Measurements from ENCODE around the gene GPR6.

GPR6 gene, protein sequence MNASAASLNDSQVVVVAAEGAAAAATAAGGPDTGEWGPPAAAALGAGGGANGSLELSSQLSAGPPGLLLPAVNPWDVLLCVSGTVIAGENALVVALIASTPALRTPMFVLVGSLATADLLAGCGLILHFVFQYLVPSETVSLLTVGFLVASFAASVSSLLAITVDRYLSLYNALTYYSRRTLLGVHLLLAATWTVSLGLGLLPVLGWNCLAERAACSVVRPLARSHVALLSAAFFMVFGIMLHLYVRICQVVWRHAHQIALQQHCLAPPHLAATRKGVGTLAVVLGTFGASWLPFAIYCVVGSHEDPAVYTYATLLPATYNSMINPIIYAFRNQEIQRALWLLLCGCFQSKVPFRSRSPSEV

DNA sequence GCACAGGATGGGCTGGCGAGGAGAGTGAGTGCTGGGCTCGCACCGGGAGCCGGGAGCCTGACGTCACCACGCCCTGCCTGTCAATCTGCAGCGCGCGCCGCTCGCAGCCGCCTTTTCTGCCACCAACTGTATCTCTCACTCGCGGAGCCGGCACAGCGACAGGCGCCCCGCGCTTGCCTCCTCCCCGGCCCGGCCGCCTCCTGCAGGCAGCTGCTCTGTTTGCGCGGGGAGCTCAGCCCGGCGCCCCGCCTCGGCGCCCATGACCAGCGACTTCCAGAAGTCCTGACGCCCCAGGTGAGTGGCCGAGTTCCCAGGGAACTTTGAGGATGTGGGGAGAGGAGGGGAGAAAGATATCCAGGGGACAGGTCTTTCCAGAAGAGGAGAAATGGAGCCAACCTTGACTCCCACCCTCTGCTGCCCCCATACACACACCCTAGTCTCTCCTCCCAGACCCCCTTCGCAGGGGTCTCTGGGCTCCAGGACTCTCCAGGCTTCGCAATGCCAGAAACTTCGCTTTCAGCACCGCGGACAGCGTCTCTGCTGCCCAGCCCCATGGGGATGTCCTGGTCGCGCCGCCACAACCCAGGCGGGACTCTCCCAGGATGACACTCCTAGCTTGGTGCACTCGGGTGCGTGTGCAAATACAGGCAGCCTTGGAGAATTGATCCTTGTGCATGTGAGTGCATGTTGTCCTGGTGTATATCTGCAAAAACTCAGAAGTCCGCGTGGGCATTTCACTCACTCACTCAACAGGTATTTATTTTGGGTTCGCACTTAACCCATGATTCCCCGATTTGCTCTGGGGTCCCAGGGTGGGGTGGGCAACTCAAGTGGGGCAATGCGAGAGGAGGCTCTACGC lies at the start of gene GPR6:
GPR6 (plus strand) TSS at position 138 of the 859 bp plus-strand sequence. CDS start 802 bp downstream, outside the sequence.
- Mint-ChIP-seq H3K4me3 (no peak within 1 kb of the TSS), H3K4me1 (ENCODE audit: low read depth) (no peaks in the 10 kb centered on the region), H3K36me3 (ENCODE audit: low read depth) (peaks cover 3% of the 10 kb centered on the region), H3K27me3 (peaks cover 79% of the 10 kb centered on the region), H3K9me3 (no peaks in the 10 kb centered on the region), H3K27ac (no peak within 1 kb of the TSS)

DNA sequence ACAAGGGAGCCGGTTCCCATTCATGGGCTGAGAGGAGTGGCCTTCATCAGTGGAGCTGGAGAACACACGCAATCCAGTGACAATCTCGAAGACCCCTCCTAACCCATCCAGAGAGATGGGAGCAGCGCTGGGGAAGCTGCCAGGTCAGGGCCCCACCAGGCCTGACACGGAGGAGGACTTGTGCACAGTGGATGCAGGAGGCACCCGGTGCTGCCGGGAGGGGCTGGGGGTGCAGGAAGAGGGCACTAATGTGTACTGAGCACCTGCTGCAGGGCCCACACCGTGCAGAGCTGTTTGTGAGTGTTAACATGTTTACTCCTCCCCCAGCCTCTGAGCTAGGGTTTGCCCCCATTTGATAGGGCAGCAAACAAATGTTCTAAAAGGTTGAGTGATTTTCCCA lies 43.8 kb upstream of the GPR6 start:
- H3K27ac Mint-ChIP-seq: no peak overlapping the region
- H3K9me3 Mint-ChIP-seq: peaks cover 3% of the 10 kb centered on the region
- no peak overlapping the region for H3K4me3 Mint-ChIP-seq
- peaks cover 6% of the 10 kb centered on the region for H3K36me3 Mint-ChIP-seq (ENCODE audit: low read depth)
- H3K4me1 Mint-ChIP-seq (ENCODE audit: low read depth): no peaks in the 10 kb centered on the region
- H3K27me3 Mint-ChIP-seq: no peaks in the 10 kb centered on the region

DNA sequence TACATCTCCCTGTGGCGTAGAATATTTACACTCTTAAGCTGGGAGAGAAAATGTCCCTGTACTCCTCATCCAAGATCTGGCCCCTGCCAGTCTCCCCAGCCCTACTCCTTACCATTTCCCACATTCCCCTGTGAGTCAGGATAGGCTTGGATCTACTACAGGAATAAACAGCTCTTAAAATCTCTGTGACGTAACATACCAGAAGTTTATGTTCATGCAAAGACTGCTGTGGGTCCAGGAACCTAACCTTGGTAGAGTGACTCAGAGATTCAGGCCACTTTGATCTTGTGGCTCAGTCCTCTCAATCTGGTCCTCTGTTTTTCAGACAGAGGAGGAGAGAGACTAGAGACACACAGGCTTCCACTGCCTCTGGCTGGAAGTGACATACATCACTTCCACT lies 38.5 kb upstream of the GPR6 start:
- Mint-ChIP-seq H3K36me3 (ENCODE audit: low read depth) (peaks cover 6% of the 10 kb centered on the region), H3K4me3 (no peak overlapping the region), H3K27me3 (peaks cover 10% of the 10 kb centered on the region), H3K9me3 (peaks cover 3% of the 10 kb centered on the region), H3K4me1 (ENCODE audit: low read depth) (no peaks in the 10 kb centered on the region), H3K27ac (no peak overlapping the region)

DNA sequence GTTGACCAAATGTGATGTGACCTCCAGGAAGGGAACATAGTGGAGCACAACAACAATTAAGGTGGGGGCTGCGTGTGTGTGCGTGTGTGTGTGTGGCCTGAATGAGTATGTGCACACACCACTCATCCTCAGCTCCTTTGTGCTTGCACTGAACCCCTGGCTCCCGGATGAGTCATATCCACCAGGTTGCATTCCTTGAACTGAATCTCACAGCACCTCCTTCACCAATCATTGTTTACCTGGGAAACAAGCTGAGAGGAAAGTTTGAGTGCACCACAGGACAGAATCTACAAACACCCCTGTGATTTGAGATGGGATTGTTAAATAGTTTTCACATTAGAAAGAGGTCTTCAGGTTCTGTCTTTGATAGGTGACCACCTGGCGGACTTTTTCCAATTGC lies 33.7 kb upstream of the GPR6 start:
- no peaks in the 10 kb centered on the region for H3K36me3 Mint-ChIP-seq (ENCODE audit: low read depth)
- no peak overlapping the region for H3K27ac Mint-ChIP-seq
- H3K4me1 Mint-ChIP-seq (ENCODE audit: low read depth): no peaks in the 10 kb centered on the region
- H3K27me3 Mint-ChIP-seq: peaks cover 10% of the 10 kb centered on the region
- H3K9me3 Mint-ChIP-seq: no peaks in the 10 kb centered on the region
- H3K4me3 Mint-ChIP-seq: no peak overlapping the region

DNA sequence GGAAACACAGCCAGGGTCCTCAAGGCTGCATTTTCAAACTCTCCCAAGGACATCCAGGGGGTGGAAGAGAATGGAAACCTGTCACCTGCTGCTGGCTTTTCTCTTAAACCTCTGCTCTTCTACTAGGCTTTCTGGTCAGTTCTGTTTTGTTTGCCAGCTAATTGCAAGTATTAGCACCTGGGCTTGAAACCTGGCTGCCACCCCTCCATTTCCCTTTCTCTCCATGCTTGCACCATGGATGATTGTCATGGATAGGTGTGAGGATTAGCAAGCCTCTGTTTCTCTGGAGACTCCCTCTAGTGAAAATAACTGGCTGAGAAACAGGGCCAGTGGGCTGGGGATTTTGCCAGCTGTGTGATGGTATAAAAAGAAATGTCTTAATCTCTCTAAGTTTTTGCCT lies 33.0 kb upstream of the GPR6 start:
- H3K4me1 Mint-ChIP-seq (ENCODE audit: low read depth): no peaks in the 10 kb centered on the region
- H3K27ac Mint-ChIP-seq: no peak overlapping the region
- H3K4me3 Mint-ChIP-seq: no peak overlapping the region
- no peaks in the 10 kb centered on the region for H3K36me3 Mint-ChIP-seq (ENCODE audit: low read depth)
- no peaks in the 10 kb centered on the region for H3K9me3 Mint-ChIP-seq
- peaks cover 10% of the 10 kb centered on the region for H3K27me3 Mint-ChIP-seq

DNA sequence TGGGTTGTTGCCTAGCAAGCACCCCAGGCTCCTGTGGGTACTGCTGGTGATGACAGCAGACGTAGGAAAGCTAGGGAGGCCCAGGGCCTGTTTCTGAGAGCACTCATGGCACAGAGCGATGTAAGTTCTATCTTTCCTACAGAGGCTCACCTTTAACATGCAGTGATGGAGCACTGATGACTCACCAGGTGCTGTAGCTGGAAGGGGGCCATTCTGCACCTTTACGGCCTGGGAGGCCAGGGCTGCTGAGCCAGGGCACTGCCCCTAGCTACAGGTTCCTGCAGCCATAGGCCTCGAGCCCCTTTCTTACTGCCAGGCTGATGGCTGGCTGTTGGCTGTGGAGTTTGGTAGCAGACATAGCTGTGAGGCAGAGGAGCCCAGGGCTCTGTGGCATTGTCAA lies 31.1 kb upstream of the GPR6 start:
- no peaks in the 10 kb centered on the region for H3K9me3 Mint-ChIP-seq
- H3K4me3 Mint-ChIP-seq: no peak overlapping the region
- H3K4me1 Mint-ChIP-seq (ENCODE audit: low read depth): no peaks in the 10 kb centered on the region
- peaks cover 10% of the 10 kb centered on the region for H3K27me3 Mint-ChIP-seq
- no peaks in the 10 kb centered on the region for H3K36me3 Mint-ChIP-seq (ENCODE audit: low read depth)
- no peak overlapping the region for H3K27ac Mint-ChIP-seq

DNA sequence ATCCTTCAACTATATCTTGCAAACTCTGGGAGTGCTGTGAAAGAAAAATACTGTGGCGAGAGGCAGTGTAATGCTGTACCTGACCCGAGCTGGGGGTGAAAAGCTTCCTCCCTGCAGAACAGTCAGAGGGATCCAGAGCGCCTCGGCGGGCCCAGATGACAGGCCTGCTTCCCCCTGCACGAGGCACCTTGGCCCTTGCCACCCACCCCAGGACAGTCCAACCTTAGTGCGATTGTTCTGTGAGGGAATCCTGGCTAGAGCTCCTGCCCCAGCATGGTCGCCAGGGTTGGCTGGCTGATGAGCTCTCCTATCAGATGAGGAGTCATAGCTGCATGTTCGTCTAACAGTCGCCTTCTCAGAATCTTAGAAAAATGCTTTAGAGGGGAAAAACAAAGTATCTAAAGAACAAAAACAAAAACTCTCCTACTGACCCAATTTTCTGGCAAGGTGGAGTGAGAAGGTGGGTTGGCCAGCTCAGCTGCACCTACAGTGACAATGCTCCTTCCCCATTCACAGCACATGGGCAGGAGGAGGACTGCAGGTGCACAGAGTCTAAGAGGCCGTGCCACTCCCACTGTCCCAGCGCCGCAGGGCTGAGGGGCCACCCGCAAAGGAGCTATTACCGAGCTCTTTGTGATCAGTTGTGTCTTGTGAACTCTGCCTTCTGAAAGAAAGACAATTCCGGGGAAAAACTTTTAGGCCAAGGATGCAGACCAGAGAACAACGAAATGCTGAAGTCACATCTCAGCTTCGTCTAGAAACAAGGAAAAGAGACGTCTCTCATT lies 28.6 kb upstream of the GPR6 start:
- Mint-ChIP-seq H3K36me3 (ENCODE audit: low read depth) (no peaks in the 10 kb centered on the region), H3K27me3 (peaks cover 4% of the 10 kb centered on the region), H3K9me3 (no peaks in the 10 kb centered on the region), H3K4me3 (no peak overlapping the region), H3K27ac (no peak overlapping the region), H3K4me1 (ENCODE audit: low read depth) (no peaks in the 10 kb centered on the region)

DNA sequence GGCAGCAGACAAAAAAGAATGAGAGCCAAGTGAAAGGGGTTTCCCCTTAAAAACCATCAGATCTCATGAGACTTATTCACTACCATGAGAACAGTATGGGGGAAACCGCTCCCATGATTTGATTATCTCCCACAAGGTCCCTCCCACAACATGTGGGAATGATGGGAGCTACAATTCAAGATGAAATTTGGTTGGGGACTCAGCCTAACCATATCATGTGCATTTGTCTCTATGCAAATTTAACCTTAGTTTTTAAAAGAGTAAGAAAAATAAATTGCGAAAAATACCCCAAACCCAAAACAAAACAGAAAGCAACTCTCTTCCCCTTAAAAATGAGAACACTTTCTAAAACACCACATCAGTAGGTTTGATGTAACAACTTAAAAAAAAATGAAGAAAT lies 22.6 kb upstream of the GPR6 start:
- H3K4me3 Mint-ChIP-seq: no peak overlapping the region

DNA sequence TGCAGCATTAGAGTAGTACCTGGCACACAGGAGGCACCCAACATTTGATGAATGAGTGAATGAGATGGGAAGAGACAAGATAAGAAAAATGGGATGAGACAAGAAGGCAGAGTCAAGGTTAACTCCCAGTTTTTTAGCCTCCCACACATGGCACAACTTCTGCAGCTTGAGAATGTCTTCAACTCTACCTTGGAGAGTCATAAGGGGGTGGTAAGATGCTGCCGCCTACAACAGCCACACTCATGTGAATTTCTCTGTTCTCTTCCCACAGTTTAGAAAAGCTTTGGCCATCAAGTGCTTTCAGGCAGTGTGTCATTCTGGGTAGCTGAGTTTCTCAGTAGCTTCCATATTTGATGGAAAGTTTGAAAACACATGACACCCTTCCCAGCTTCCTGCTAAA lies 19.5 kb upstream of the GPR6 start:
- Mint-ChIP-seq H3K4me3 (no peak overlapping the region), H3K4me1 (ENCODE audit: low read depth) (peaks cover 6% of the 10 kb centered on the region), H3K27me3 (peaks cover 10% of the 10 kb centered on the region), H3K36me3 (ENCODE audit: low read depth) (no peaks in the 10 kb centered on the region), H3K27ac (no peak overlapping the region), H3K9me3 (peaks cover 3% of the 10 kb centered on the region)

More for the DNA sequence above, 22.6 kb upstream of the GPR6 start:
- Mint-ChIP-seq H3K9me3 (peaks cover 3% of the 10 kb centered on the region), H3K27me3 (peaks cover 14% of the 10 kb centered on the region), H3K36me3 (ENCODE audit: low read depth) (no peaks in the 10 kb centered on the region), H3K27ac (no peak overlapping the region), H3K4me1 (ENCODE audit: low read depth) (no peaks in the 10 kb centered on the region)

DNA sequence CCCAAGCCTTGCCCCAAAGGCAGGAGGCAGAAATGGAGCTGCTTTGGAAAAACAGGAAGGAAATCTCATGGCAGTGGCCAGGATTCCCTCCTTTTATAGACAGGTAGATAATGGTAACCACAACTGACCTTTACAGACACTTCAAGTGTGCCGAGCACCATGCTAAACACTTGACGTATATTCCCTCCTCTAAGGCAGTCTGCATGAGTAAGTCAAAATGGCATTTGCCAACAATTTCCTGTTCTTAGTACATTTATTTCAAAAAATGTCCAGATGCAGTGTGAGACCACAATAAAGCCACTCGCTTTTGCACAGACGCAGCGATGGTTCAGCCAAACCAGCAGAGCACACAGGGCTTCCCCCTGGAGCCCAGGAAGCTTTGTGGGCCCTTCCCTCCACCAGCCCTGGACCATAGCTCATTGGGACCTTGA lies 16.5 kb upstream of the GPR6 start:
- Mint-ChIP-seq H3K9me3 (no peaks in the 10 kb centered on the region), H3K27me3 (peaks cover 5% of the 10 kb centered on the region), H3K27ac (no peak overlapping the region), H3K4me1 (ENCODE audit: low read depth) (peaks cover 6% of the 10 kb centered on the region), H3K36me3 (ENCODE audit: low read depth) (no peaks in the 10 kb centered on the region), H3K4me3 (no peak overlapping the region)

DNA sequence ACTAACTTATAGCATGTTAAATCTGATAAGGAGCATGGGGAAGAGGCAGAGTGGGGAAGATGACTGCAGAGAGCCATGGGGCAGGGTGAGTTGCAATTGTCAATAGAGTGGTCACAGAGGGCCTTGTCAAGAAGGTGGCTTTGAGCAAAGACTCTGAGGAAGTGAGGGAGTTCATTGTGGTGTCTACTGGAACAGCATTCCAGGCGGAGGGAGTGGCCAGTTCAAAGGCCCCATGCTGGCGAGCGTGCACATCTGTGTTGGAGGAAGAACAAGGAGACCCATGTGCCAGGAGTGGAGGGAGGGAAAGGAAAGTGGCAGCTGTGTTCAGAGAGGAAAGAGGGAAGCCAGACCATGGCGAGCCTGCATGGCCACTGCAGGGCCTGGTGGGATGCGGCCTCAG lies 15.8 kb upstream of the GPR6 start:
- Mint-ChIP-seq H3K36me3 (ENCODE audit: low read depth) (no peaks in the 10 kb centered on the region), H3K4me1 (ENCODE audit: low read depth) (peaks cover 6% of the 10 kb centered on the region), H3K27me3 (peaks cover 5% of the 10 kb centered on the region), H3K27ac (no peak overlapping the region), H3K9me3 (no peaks in the 10 kb centered on the region), H3K4me3 (no peak overlapping the region)

DNA sequence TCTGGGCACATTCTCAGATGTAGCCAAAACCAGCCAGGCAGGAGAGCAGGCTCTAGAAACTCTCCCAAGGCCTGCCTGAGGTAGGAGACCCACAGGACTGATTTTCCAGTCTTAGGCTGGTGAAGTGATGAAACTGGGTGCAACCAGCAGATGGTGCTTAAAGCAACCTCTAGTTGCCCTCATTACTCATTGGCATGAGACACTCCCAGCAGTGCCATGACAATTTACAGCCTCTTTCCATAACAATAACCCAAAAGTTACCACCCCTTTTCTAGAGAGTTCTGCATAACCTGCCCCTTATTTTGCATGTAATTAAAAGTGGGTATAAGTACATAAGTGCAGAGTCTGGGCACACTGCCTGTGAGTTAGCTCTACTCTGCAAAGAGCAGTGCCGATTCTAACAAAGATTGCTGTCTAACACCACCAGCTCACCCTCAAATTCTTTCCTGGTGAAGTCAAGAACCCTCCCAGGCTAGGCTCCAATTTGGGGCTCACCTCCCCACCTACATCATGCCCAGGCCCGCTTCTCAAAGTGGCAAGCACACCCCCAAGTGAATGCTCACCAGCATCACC lies 14.4 kb upstream of the GPR6 start:
- Mint-ChIP-seq H3K27ac (no peak overlapping the region), H3K4me1 (ENCODE audit: low read depth) (peaks cover 6% of the 10 kb centered on the region), H3K9me3 (no peaks in the 10 kb centered on the region), H3K36me3 (ENCODE audit: low read depth) (no peaks in the 10 kb centered on the region), H3K4me3 (no peak overlapping the region), H3K27me3 (peaks cover under 1% of the 10 kb centered on the region)

DNA sequence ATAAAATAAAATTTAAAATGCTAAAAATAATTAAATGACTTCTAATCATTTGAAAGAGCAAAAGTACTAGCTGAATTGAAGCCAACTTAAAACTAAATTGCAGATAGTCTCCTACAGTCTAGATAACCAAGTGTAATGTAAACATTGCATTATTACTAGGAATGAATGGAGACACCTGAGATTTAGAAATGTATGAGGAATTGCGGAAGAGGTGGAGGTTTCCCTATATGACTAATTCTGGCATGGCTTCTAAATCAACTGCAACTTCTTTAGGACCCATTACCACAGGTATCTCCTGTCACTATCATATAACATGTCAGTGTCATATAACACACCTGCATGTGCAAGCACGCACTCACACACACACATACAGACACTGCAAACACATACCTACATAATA lies 13.2 kb upstream of the GPR6 start:
- no peaks in the 10 kb centered on the region for H3K36me3 Mint-ChIP-seq (ENCODE audit: low read depth)
- no peak overlapping the region for H3K4me3 Mint-ChIP-seq
- peaks cover under 1% of the 10 kb centered on the region for H3K27me3 Mint-ChIP-seq
- no peak overlapping the region for H3K27ac Mint-ChIP-seq
- H3K9me3 Mint-ChIP-seq: no peaks in the 10 kb centered on the region
- H3K4me1 Mint-ChIP-seq (ENCODE audit: low read depth): peaks cover 6% of the 10 kb centered on the region

DNA sequence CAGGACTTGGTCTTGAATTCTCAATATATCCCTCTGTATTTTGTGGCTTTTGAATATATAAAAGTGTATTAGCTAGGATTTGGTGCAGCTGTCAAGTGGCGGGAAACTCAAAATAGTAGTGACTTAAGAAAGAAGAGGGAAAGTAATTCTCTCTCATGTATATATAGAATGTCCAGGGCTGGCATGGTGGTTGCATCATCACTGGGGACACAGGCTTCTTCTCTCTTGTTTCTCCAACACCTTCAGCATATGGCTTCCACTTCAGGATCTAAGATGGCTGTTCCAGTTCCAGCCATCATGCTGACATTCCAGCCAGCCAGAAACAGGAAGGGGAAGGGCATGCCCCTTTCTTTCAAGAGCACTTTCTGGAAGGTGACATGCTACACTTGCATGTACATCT lies 11.8 kb upstream of the GPR6 start:
- H3K36me3 Mint-ChIP-seq (ENCODE audit: low read depth): no peaks in the 10 kb centered on the region
- peaks cover 9% of the 10 kb centered on the region for H3K27me3 Mint-ChIP-seq
- H3K9me3 Mint-ChIP-seq: no peaks in the 10 kb centered on the region
- H3K4me1 Mint-ChIP-seq (ENCODE audit: low read depth): peaks cover 6% of the 10 kb centered on the region
- H3K27ac Mint-ChIP-seq: no peak overlapping the region
- H3K4me3 Mint-ChIP-seq: no peak overlapping the region
